IPS-11a (cell line): Measurements from ENCODE around the gene CELA2A.
"Not testable (repeated sequence)": the region's sequence is repeated elsewhere in the genome, so short reads cannot be mapped to it uniquely, and the experiment has no call there.

Experiments used
- H3K4me3 ChIP-seq: one replicate; pipeline ENCODE4 v1.5.1; 2013; ENCODE audit warnings: low read depth, low read length, control low read depth

The CELA2A gene

GRCh38 chr1:15492596-15492995, 36.1 kb downstream of the CELA2A start:
- no peak overlapping the region for H3K4me3 ChIP-seq

DNA sequence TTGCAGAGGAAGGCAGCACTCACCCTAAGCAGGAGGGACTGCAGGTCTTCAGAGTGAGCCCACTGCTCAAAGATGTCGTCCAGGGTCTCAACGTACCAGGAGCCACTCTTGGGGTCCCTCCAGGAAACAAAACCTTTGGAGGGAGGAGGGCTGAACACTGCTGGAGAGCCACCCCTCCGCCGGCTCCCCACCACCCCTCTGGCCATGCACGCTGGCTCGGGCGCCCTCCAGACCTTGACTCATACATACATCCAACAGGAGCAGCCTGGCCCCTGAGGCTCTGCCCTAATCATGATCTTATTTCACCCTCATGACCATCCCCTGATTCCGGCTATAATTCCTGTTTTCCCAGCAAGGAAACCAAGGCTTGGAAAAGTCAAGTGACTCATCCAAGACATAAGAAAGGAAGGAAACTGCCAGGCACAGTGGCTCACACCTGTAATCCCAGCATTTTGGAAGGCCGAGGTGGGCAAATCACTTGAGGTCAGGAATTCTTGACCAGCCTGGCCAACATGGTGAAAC, 37.4 kb downstream of the CELA2A start:
- H3K4me3 ChIP-seq: no peak overlapping the region

GRCh38 chr1:15500184-15501178, 43.9 kb downstream of the CELA2A start:
- no peak overlapping the region for H3K4me3 ChIP-seq

- no peak overlapping the region for H3K4me3 ChIP-seq
Observed at GRCh38 chr1:15501208-15502032, 44.9 kb downstream of the CELA2A start.

DNA sequence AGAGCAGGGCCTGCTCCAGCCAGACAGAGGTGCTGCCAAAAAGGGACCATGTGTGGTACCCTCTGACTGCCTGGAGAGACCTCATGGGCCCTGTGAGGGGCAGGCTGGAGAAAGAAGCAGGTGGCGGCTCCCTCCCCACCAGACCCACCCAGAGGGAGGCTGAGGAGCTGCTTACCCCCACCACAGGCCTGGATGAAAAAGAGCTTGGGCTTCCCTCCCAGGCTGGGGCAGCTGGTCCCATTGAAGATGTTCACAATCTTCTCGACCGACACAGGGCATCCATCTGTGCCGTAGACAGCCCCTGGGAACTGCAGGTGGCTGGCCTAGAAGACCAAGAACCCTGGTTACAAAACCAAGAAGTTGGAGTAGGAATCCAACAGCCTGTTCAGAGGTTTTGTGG, 47.9 kb downstream of the CELA2A start:
- no peak overlapping the region for H3K4me3 ChIP-seq

DNA sequence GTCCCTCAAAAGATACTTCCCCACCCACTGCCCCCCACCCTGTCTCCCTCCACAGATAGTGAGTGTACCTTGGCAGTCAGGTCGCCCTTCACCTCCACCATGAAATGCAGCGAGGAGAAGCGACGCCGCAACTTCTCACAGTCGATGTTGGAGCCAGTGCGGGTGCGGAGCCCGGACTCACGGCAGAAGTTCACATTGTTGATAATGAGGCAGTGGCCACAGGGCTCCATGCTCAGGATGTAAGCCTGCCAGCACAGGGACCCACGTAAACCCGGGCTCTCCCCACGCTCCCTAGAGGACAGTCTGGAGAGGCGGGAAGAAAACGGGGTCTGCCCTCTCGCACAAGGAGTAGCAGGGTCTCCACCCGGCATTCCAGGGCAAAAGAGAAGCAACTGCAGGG, 50.3 kb downstream of the CELA2A start:
- no peak overlapping the region for H3K4me3 ChIP-seq

- H3K4me3 ChIP-seq: no peak overlapping the region
Observed at GRCh38 chr1:15507278-15507677, 50.7 kb downstream of the CELA2A start.

DNA sequence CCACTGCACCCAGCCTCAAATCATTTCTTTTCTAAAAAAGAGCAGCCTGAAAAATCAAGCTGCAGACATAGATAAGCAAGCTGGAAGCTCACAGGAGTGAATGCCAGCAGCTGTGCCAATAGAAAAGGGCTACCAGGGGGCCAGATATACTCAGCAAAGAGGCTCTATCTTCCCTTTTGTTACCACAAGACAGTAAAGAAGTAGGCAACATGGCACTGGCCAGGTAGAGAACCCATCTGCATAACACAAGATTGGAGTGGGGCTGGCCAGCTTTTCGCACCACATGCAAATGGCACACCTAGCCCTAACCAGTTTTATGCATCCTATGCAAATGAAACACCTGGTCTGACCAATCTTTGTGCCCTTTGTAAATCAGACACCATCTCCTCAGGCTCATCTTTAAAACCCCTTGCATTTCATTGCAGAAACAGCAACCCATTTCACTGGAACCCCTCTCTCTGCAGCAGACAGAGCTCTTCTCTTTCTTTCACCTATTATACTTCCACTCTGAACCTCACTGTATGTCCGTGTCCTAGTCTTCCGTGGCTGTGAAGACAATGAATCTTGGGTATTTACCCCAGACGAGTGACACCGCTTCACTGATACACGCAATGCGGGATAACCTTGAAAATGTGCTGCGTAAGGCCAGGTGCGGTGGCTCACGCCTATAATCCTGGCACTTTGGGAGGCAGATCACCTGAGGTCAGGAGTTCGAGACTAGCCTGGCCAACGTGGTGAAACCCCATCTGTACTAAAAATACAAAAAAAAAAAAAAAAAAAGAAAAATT, 52.4 kb downstream of the CELA2A start:
- H3K4me3 ChIP-seq: no peak overlapping the region

DNA sequence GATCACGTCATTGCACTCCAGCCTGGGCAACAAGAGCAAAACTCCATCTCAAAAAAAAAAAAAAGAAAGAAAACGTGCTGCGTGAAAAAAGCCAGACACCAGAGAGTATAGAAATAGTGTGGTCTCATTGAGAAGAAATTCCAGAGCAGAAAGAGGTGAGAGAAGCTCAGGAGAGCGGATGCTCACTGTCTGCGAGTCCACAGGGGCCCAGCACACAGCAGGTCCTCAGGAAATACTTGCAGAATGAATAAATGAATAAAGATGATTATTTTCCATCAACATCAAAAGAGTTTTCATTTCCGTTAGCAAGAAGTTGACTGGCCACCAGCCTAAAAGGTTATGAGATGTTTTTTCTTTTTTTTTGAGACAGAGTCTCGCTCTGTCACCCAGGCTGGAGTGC, 53.1 kb downstream of the CELA2A start:
- no peak overlapping the region for H3K4me3 ChIP-seq

- H3K4me3 ChIP-seq: no peak overlapping the region
Observed at GRCh38 chr1:15510611-15511405, 54.3 kb downstream of the CELA2A start.

DNA sequence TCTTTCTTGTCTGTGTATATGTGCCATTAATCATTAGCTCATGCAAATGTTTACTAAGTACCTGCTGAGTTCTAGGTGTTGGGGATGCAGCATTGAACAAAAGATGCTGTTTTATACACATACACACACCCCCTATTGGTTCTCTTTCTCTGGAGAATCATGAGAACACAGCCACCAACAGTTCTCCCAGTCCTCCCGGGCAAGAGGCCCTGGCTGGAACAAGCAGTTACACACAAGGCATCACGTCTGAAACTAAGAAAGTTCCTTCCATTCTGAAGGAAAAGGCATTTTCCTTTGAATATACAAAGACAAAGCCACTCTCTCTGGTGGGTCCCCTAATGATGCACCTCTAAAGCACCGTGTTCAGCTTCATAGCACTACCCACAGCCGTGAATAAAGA, 56.7 kb downstream of the CELA2A start:
- H3K4me3 ChIP-seq: no peak overlapping the region

DNA sequence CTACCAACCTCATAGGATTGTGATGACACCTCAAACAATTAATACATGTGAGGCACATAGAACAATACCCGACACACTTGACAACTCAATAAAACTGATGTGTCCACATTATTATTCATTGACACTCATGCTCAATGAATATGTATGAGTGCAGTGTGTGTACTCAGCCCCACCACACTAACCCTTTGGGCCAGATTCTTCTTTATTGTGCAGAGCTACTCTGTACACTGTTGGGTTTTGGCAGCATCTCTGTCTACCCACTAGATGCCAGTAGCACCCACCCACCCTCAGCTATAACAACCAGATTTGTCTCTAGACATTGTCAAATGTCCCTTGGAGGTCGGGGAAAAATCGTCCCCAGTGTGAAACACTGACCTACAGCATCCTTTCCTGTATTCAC, 57.4 kb downstream of the CELA2A start:
- no peak overlapping the region for H3K4me3 ChIP-seq

DNA sequence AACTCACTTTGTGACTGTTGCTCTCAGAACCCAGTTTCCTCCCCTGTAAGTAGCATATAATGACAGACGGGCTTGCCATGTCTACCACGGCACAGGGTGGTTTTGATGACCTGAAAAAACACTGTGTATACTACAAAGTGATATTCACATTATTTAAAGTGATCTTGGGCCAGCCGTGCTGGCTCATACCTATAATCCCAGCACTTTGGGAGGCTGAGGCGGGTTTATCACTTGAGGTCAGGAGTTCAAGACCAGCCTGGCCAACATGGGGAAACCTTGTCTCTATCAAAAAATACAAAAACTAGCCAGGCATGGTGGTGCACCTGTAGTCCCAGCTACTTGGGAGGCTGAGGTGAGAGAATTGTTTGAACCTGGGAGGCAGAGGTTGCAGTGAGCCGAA, 58.0 kb downstream of the CELA2A start:
- not testable (repeated sequence) for H3K4me3 ChIP-seq

DNA sequence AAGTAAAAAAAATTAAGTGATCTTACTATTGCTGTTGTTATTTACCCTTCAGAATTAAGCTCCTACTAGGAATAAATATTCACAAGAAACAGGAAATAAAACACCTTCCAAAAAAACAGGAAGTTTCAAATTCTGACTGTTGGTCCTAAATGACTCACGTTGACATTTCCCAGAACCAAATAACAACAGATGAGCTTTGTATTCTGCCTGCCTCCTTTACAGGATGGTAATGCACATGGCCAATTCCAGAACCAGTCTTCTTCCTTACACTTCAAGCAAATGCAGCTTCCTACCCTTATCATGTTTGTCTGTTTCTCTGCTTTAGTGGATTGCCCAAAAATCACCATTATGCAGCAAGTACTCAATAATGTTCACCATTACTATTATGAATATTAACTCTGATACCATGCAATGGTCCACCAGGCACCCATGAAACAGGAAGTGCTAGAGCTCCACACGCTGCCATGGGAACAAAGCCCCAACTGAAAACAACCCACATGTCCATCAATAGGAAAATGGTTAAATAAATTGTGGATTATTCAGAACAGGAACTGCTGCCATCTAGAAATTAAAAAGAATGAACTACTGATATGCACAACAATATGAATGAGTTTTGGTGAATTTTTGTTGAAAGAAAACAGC, 58.6 kb downstream of the CELA2A start:
- H3K4me3 ChIP-seq: no peak overlapping the region

DNA sequence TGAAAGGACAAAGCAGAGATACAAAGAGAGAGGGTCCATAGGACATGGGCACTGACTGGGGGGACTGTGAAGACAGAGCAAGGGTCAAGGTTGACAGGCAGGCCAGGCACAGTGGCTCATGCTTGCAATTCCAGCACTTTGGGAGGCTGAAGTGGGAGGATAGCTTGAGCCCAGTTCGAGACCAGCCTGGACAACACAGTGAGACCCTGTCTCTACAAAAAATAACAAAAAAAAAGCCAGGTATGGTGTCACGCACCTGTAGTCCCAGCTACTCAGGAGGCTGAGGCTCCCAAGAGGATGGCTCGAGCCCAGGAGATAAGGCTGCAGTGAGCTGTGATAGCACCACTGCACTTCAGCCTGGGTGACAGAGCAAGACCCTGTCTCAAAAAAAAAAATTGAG, 63.1 kb downstream of the CELA2A start:
- no peak overlapping the region for H3K4me3 ChIP-seq

DNA sequence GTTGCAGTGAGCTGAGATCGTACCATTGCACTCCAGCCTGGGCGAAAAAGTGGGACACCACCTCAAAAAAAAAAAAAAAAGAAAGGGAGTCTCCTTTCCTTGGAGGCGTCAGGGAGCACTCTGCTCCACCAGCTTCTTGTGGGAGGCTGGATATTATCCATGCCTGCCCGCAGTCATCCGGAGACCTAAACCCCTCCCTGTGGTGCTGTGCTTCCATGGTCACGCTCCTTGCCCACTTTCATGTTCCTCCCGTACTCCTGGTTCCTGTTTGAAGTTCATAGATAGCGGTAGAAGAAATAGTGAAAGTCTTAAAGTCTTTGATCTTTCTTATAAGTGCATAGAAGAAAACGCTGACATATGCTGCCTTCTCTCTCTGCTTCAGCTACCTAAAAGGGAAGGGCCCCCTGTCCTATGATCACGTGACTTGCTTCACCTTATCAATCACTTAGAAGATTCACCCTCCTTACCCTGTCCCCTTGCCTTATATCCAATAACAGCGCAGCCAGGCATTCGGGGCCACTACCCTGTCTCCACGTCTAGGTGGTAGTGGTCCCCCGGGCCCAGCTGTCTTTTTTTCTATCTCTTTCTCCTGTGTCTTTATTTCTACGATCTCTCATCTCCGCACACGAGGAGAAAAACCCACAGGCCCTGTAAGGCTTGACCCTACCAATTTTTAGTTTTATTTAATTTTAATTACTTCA, 64.8 kb downstream of the CELA2A start:
- H3K4me3 ChIP-seq: not testable (repeated sequence)
